Lower leg skin (tissue), 4 donors: Measurements from ENCODE around the gene CNMD. TPM values are rescaled to one million over a fixed set of nuclear protein-coding genes. Genes with fewer than 3 reads are reported as not detected.

ENCODE experiments used
- DNase-seq, 2 donors: peaks; one replicate each; pipeline ENCODE4 v3.0.0-alpha.2; 2019; ENCODE audit warnings: low spot score in 2 of 2
- H3K4me3 ChIP-seq: fragments of 200-600 bp; sonication (generic); 2 replicates; pipeline ENCODE4 v1.5.1; 2017; ENCODE audit warnings: mild to moderate bottlenecking, low read depth; ENCODE audit not compliant: poor library complexity, severe bottlenecking
- POLR2A ChIP-seq, 2 donors: fragments of 450-650 bp; IDR thresholded peaks; one replicate each; pipeline ENCODE4 v1.6.1; 2016 to 2017; ENCODE audit warnings: antibody characterized with exemption in 2 of 2, mild to moderate bottlenecking in 1 of 2, moderate library complexity in 1 of 2
- WGBS, 2 donors: methylation state at CpG; one replicate each; pipeline ENCODE4 v1.1.5; 2018; 5-methylcytosine and 5-hydroxymethylcytosine counted together
- intact Hi-C: fragments of 100-400 bp; cut with DNase I; formaldehyde crosslinking; loops from one replicate; pipeline ENCODE4 v1.15.0; 2023; ENCODE audit warnings: low total_unique reads
- total RNA-seq, 4 donors: library from RNA; depleted of rRNA; stranded (reverse); fragments of >200 nt; gene quantifications; one replicate each; pipeline ENCODE4 v1.1.0, GENCODE V29; 2016
- TF ChIP-seq, protein P1 (sequence below), 3 donors: fragments of 450-650 bp; IDR thresholded peaks; one replicate each; pipeline ENCODE4 v1.5.1; 2016; ENCODE audit warnings: antibody characterized with exemption in 3 of 3, mild to moderate bottlenecking in 3 of 3, moderate library complexity in 2 of 3

Gene CNMD
- total RNA-seq, 4 donors from 2014 or later, result not detected

DNA sequence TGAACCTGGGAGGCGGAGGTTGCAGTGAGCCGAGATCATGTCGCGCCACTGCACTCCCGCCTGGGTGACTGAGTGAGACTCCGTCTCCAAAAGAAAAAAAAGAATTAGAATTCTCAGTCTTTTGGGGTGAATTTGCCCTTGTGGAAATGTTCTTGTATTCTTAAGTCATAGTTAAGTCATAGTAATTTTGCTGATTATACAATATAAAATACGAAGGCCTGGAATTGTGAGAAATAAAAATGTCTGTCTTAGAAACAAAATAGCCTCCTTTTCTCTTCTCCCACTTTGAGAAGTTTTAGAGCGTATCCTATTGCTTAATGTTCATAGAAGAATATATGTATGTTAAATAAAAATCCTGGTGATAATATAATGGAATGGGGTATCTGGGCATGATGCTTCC is 68.9 kb downstream of the CNMD start:
- no peak overlapping the region for H3K4me3 ChIP-seq
- 94 to 96% methylated on average over 8 of the region's 8 CpGs for WGBS, 2 donors
- intact Hi-C loops, result no loop called here
- DNase-seq, result no peak
- TF ChIP-seq POLR2A (IDR thresholded peaks at IDR 0.05), result no peak
- TF ChIP-seq, protein P1, sequence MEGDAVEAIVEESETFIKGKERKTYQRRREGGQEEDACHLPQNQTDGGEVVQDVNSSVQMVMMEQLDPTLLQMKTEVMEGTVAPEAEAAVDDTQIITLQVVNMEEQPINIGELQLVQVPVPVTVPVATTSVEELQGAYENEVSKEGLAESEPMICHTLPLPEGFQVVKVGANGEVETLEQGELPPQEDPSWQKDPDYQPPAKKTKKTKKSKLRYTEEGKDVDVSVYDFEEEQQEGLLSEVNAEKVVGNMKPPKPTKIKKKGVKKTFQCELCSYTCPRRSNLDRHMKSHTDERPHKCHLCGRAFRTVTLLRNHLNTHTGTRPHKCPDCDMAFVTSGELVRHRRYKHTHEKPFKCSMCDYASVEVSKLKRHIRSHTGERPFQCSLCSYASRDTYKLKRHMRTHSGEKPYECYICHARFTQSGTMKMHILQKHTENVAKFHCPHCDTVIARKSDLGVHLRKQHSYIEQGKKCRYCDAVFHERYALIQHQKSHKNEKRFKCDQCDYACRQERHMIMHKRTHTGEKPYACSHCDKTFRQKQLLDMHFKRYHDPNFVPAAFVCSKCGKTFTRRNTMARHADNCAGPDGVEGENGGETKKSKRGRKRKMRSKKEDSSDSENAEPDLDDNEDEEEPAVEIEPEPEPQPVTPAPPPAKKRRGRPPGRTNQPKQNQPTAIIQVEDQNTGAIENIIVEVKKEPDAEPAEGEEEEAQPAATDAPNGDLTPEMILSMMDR (IDR thresholded peaks at IDR 0.05), result no peak

DNA sequence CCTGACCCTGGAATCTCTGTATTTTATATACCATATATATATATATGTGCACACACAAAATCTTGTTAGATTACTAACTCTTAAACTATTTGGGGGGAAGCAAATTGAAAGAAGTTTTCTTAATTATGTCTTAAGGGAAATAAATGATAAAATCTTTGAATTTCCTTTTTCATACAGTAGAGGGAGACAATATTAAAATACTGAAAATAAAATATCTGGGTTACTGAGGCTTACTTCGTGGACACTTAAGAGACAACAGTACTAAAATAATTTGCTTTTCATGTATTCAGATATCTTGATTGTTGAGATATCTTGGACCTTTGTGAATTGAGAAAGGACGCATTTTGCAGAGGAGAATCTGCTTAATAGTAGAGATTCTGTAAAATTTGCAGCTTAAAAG is 69.9 kb downstream of the CNMD start:
- no peak for TF ChIP-seq POLR2A (IDR thresholded peaks at IDR 0.05)
- TF ChIP-seq, protein P1 (IDR thresholded peaks at IDR 0.05), result no peak
- intact Hi-C loops, result loop anchor here (5.0 kb wide), 1 partner anchor 138 kb away; no protein-coding TSS in a partner anchor
- DNase-seq, result no peak
- H3K4me3 ChIP-seq, result no peak overlapping the region
- 80 to 87% methylated on average over 2 of the region's 2 CpGs for WGBS, 2 donors

DNA sequence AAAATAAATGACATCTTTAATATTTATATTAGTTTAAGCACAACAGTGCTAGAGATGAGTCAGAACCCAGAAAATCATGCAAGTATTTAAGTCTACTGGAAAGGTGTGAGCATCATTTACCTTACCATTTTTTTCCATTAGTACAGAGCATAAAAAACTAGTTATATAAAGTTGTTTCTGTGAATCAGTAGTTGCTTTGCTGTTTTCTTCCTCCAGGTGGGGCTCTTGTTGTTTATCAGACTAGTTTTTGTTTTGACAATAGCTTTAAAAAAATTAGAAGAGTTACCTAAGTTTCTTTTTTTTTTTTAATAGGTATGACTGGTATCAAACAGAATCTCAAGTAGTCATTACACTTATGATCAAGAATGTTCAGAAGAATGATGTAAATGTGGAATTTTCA is 74.3 kb downstream of the CNMD start:
- TF ChIP-seq POLR2A (IDR thresholded peaks at IDR 0.05), result no peak
- TF ChIP-seq, protein P1 (IDR thresholded peaks at IDR 0.05), result no peak
- H3K4me3 ChIP-seq, result no peak overlapping the region
- DNase-seq, result no peak
- intact Hi-C loops, result loop anchor here (5.0 kb wide), 1 partner anchor 142 kb away; no protein-coding TSS in a partner anchor

DNA sequence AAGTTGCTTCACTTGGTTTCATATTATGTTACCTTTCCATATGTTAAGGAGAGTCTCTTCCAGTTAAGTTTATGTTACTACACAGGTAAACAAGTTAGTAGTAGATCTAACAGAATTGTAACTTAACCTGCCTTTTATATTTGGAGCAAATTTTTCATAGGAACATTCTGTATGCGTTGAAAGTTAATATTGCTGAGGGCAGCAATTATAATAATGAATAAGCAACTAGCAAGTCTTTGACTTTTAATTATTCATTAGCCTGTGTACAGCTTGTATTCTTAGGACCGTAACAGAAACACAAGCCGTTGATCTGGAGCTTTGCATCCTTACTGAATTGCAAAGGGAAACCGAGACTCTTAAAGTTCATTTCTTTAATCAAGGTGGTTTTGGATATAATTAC is 75.3 kb downstream of the CNMD start:
- TF ChIP-seq, protein P1 (IDR thresholded peaks at IDR 0.05), result no peak
- TF ChIP-seq POLR2A (IDR thresholded peaks at IDR 0.05), result no peak
- intact Hi-C loops, result no loop called here
- DNase-seq, result no peak
- WGBS, 2 donors, result 95 to 98% methylated on average over 4 of the region's 4 CpGs
- H3K4me3 ChIP-seq, result no peak overlapping the region

DNA sequence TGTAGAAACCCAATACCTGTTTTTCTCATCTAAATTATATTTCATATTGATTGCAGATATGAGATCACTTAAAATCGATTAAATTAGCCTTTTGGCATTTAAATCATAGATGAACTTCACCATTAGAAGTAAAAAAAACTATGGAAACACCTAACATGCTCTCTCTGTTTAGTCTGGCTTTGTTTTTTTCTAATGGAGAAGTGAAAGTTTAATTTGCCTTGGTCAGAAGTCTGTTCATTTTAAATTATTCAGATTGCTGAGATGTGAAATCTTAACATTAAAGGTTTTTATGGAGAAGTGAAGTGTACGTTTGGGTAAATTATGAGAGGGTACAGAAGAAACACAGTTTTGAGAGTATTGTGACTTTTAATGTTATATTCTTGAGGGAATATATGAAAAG is 80.3 kb downstream of the CNMD start:
- WGBS, 2 donors, result 84 to 92% methylated on average over 2 of the region's 2 CpGs
- H3K4me3 ChIP-seq, result no peak overlapping the region
- TF ChIP-seq, protein P1 (IDR thresholded peaks at IDR 0.05), result no peak
- TF ChIP-seq POLR2A (IDR thresholded peaks at IDR 0.05), result no peak
- DNase-seq, result no peak
- intact Hi-C loops, result no loop called here

Other genes with a start within 250 kb of the CNMD start
- gene HNRNPA1L2, start 97.4 kb downstream of the CNMD start, total RNA-seq, result 1 to 10 TPM; 1.8 to 2.8 (median 2.5) TPM
- 10 to 100 TPM; 21.2 to 39.0 (median 30.9) TPM for gene SUGT1, start 87.0 kb downstream of the CNMD start, total RNA-seq
- gene PCDH8, start 108.8 kb upstream of the CNMD start, total RNA-seq, result under 1 TPM in 2 of 4 donors, not detected in 2; 0.04 to 0.84 TPM